ENCODE results near the gene FILIP1L. TPM values are rescaled to one million over a fixed set of nuclear protein-coding genes. Genes with fewer than 3 reads are reported as not detected.

FILIP1L gene
- polyA plus RNA-seq, 3 donors = 0.13 to 0.40 (median 0.25) TPM

GRCh38 chr3:100003609-100004503, 110.4 kb downstream of the FILIP1L start:
- H4K20me1 ChIP-seq (ENCODE audit: insufficient read depth, low read length) = no peaks in the 10 kb centered on the region
- no peak overlapping the region for H3K27ac ChIP-seq (ENCODE audit: low read depth in 1 of 2, low read length in 2 of 2)
- H3K79me2 ChIP-seq (ENCODE audit: insufficient read depth, low read length) = no peaks in the 10 kb centered on the region
- H3K9me3 ChIP-seq (replicated peaks in 1 of 2; ENCODE audit: control insufficient read depth in 1 of 2, insufficient read depth in 1 of 2, low read length in 2 of 2) = no peaks in the 10 kb centered on the region
- peaks cover 0 to 3% (median 0%) of the 10 kb centered on the region in 7 donors for H3K9me3 Mint-ChIP-seq
- intact Hi-C loops (cut with micrococcal nuclease) = no loop called here
- H3K36me3 Mint-ChIP-seq = no peaks in the 10 kb centered on the region
- no peaks in the 10 kb centered on the region for H3K27me3 ChIP-seq (ENCODE audit: control insufficient read depth in 2 of 2, insufficient read depth in 2 of 2, low read length in 2 of 2)
- H3K27ac Mint-ChIP-seq = no peak overlapping the region
- no peaks in the 10 kb centered on the region for H3K36me3 ChIP-seq (replicated peaks in 1 of 2; ENCODE audit: control insufficient read depth in 1 of 2, insufficient read depth in 2 of 2, low read length in 2 of 2)
- H3K27me3 Mint-ChIP-seq (ENCODE audit: low read depth in 3 of 3) = no peaks in the 10 kb centered on the region
- H2AFZ ChIP-seq (ENCODE audit: insufficient read depth, low read depth, low read length, poor library complexity, severe bottlenecking) = no peak overlapping the region
- no peak overlapping the region for H3K9ac ChIP-seq (ENCODE audit: insufficient read depth, low read length, poor library complexity, severe bottlenecking)
- no peak overlapping the region for H3K4me2 ChIP-seq (replicated peaks; ENCODE audit: extremely low read depth, low read length, poor library complexity, severe bottlenecking)
- H3K4me3 ChIP-seq (replicated peaks in 1 of 3; ENCODE audit: low read depth in 2 of 3, low read length in 3 of 3) = no peak overlapping the region
- no peaks in the 10 kb centered on the region for H3K4me1 Mint-ChIP-seq
- H3K4me1 ChIP-seq (ENCODE audit: control insufficient read depth in 1 of 2, insufficient read depth in 2 of 2, low read length in 2 of 2) = no peaks in the 10 kb centered on the region
- no peak for DNase-seq
- 88% methylated on average over 1 of the region's 4 CpGs for WGBS (ENCODE audit: insufficient coverage)
- TF ChIP-seq, protein P1, sequence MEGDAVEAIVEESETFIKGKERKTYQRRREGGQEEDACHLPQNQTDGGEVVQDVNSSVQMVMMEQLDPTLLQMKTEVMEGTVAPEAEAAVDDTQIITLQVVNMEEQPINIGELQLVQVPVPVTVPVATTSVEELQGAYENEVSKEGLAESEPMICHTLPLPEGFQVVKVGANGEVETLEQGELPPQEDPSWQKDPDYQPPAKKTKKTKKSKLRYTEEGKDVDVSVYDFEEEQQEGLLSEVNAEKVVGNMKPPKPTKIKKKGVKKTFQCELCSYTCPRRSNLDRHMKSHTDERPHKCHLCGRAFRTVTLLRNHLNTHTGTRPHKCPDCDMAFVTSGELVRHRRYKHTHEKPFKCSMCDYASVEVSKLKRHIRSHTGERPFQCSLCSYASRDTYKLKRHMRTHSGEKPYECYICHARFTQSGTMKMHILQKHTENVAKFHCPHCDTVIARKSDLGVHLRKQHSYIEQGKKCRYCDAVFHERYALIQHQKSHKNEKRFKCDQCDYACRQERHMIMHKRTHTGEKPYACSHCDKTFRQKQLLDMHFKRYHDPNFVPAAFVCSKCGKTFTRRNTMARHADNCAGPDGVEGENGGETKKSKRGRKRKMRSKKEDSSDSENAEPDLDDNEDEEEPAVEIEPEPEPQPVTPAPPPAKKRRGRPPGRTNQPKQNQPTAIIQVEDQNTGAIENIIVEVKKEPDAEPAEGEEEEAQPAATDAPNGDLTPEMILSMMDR (IDR thresholded peaks at IDR 0.05) = no peak
- H3K4me3 Mint-ChIP-seq = no peak overlapping the region

DNA sequence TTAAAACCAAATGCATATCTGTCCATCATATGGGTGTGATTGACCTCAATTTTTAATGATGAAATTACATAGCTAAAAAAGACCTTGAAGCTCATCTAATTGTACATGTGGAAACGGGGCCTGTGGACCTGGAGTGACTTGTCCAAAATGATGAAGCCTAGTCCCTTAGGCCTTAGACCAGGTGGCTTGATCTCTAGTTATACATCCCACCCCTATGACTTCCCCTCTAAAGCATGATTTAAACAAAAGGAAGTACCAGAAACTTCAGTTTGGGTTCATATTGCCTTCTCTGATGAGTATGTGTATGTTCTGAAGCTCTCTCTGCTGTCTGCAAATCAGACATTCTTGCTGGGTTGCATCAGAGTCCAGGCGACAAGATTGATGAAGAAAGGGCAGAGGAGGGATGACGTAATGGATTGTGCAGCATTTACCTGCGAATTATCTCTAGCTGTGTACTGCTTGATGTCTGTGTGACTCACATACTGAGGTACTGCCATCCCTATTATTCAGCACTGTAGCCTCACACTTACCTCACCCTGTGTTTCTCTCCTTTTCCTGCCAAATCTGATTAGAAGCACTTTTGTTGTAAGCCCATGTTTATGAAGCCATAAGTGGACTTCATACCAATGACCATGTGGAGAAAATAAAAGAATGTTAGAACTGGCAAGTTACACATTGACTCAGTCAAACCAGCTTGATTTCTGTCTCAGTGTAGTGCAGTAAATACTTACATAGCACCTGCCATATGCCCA, 111.5 kb downstream of the FILIP1L start:
- Histone ChIP-seq H3K9me3 (replicated peaks in 1 of 2; ENCODE audit: control insufficient read depth in 1 of 2, insufficient read depth in 1 of 2, low read length in 2 of 2) (peaks cover 0 to 3% of the 10 kb centered on the region in 2 donors), H3K4me2 (replicated peaks; ENCODE audit: extremely low read depth, low read length, poor library complexity, severe bottlenecking) (no peak overlapping the region), H3K9ac (ENCODE audit: insufficient read depth, low read length, poor library complexity, severe bottlenecking) (no peak overlapping the region), H3K27ac (ENCODE audit: low read depth in 1 of 2, low read length in 2 of 2) (no peak overlapping the region), H3K4me3 (replicated peaks in 1 of 3; ENCODE audit: low read depth in 2 of 3, low read length in 3 of 3) (no peak overlapping the region), H3K79me2 (ENCODE audit: insufficient read depth, low read length) (no peaks in the 10 kb centered on the region), H3K4me1 (ENCODE audit: control insufficient read depth in 1 of 2, insufficient read depth in 2 of 2, low read length in 2 of 2) (no peaks in the 10 kb centered on the region), H4K20me1 (ENCODE audit: insufficient read depth, low read length) (no peaks in the 10 kb centered on the region), H3K36me3 (replicated peaks in 1 of 2; ENCODE audit: control insufficient read depth in 1 of 2, insufficient read depth in 2 of 2, low read length in 2 of 2) (no peaks in the 10 kb centered on the region), H3K27me3 (ENCODE audit: control insufficient read depth in 2 of 2, insufficient read depth in 2 of 2, low read length in 2 of 2) (no peaks in the 10 kb centered on the region), H2AFZ (ENCODE audit: insufficient read depth, low read depth, low read length, poor library complexity, severe bottlenecking) (no peak overlapping the region)
- Mint-ChIP-seq H3K27me3 (ENCODE audit: low read depth in 3 of 3) (no peaks in the 10 kb centered on the region), H3K4me3 (no peak overlapping the region), H3K4me1 (no peaks in the 10 kb centered on the region), H3K27ac (no peak overlapping the region), H3K36me3 (no peaks in the 10 kb centered on the region), H3K9me3 (peaks cover 0 to 6% (median 4%) of the 10 kb centered on the region in 7 donors)
- intact Hi-C loops (cut with micrococcal nuclease) = no loop called here
- TF ChIP-seq, protein P1 (IDR thresholded peaks at IDR 0.05) = no peak
- no peak for DNase-seq
- WGBS (ENCODE audit: insufficient coverage) = 62% methylated on average over 3 of the region's 4 CpGs

All from CD14-positive monocyte (primary cell).